ENCODE results near the gene EEF1E1.
"Not testable (repeated sequence)": the region's sequence is repeated elsewhere in the genome, so short reads cannot be mapped to it uniquely, and the experiment has no call there.

Gene EEF1E1

DNA sequence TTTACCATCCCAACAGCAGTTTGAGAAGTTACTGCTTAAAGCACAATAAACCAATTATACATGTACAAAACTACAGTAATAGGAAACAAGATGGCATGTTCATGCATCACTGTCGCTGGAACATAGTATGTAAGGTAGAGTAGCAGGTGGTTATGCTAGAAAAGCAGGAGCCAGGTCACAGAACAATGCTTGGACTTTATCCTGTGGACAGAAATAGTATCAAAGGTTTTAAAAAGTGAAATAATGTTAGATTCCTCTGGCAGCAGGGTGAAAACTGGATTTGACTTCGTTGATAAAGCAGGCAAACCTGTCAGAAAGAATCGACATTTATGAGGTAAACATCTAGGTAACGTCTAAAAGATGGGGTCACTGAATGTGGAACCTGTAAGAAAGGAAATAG is 40.6 kb downstream of the EEF1E1 start:
- DNase-seq: no peak

GRCh38 chr6:8060346-8060745 is 42.0 kb downstream of the EEF1E1 start:
- DNase-seq: no peak

- DNase-seq: no peak
Observed at GRCh38 chr6:8059129-8059528, 43.2 kb downstream of the EEF1E1 start.

- DNase-seq: no peak
Observed at GRCh38 chr6:8057793-8058192, 44.6 kb downstream of the EEF1E1 start.

GRCh38 chr6:8057263-8057662 is 45.1 kb downstream of the EEF1E1 start:
- DNase-seq: no peak

DNA sequence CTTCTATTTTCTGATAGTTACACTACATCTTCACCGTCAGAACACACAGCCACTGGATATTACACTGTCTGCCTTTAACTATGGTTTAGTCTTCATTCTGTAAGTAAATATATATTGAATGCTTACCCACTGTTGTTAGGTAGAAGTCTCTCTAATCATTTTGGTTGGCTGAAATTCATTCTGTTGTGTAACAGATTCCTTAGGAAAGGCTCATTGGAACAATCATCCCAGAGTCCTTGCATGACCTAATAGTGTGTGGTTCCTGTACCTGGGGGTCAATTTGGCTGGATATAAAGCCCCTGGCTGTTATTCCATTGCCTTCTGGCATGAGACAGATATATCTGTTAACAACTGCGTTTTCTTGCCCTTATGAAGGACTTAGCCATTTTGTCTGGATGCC is 48.1 kb downstream of the EEF1E1 start:
- DNase-seq: no peak

DNA sequence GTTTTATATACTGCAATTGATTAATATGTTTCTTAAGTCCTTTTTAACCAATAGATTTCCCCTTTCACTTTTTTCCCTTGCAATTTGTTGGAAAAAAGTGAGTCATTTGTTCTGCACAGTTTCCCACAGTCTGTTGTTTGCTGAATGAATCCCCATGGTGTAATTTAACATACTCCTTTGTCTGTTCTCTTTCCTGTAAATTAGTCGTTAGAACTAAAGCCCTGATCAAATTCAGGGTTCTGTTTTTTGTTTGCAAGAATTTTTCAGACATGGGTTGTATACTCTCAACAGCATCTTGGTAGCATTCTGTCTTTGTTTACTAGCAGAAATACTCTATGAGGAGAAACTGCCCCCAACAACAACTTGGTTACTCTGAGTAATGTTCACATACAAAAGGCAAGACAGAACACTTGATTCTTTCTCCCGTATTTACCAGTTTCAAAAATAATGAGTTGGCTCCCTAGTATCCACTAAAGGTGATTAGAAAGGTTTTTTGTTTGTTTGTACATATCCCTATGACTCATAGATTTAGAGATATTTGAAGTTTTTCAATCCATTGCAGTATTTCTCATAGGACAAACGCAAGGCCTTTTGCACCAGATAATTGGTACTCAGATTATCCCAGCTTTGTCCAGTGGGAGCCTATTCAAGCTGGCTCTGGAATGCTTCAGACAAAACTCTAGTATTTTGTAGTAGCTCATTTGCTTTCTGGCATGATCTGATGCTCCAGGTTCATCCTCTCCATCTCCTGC is 54.6 kb downstream of the EEF1E1 start:
- DNase-seq: no peak

GRCh38 chr6:8045769-8046168 is 56.6 kb downstream of the EEF1E1 start:
- DNase-seq: not testable (repeated sequence)

GRCh38 chr6:8043221-8043620 is 59.1 kb downstream of the EEF1E1 start:
- no peak for DNase-seq

GRCh38 chr6:8041913-8042583 is 60.3 kb downstream of the EEF1E1 start:
- DNase-seq: no peak

DNA sequence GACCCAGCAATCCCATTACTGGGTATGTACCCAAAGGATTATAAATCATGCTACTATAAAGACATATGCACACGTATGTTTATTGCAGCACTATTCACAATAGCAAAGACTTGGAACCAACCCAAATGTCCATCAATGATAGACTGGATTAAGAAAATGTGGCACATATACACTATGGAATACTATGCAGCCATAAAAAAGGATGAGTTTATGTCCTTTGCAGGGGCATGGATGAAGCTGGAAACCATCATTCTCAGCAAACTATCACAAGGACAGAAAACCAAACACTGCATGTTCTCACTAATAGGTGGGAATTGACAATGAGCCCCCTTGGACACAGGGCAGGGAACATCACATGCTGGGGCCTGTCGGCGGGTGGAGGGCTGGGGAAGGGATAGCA is 68.2 kb downstream of the EEF1E1 start:
- DNase-seq: not testable (repeated sequence)

DNA sequence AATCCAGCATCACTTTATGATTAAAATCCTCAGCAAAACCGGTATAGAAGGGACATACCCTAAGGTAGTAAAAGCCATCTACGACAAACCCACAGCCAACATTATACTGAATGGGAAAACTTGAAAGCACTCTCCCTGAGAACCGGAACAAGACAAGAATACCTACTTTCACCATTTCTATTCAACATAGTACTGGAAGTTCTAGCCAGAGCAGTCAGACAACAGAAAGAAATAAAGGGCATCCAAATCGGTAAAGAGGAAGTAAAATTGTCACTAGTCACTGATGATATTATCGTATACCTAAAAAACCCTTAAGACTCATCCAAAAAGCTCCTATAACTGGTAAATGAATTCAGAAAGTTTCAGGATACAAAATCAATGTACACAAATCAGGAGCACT is 71.4 kb downstream of the EEF1E1 start:
- DNase-seq: no peak

All from NCI-H1092 (cell line).